GM12873 (cell line): Measurements from ENCODE around the gene GEMIN5.

Experiments used
- TF ChIP-seq, protein P1 (sequence below): IDR thresholded peaks from 2 replicates; pipeline ENCODE4 v1.5.1; 2012; ENCODE audit warnings: low read depth, mild to moderate bottlenecking, moderate library complexity, low read length, control low read depth; ENCODE audit not compliant: insufficient read depth; ENCODE audit errors: missing control alignments

The GEMIN5 gene, protein sequence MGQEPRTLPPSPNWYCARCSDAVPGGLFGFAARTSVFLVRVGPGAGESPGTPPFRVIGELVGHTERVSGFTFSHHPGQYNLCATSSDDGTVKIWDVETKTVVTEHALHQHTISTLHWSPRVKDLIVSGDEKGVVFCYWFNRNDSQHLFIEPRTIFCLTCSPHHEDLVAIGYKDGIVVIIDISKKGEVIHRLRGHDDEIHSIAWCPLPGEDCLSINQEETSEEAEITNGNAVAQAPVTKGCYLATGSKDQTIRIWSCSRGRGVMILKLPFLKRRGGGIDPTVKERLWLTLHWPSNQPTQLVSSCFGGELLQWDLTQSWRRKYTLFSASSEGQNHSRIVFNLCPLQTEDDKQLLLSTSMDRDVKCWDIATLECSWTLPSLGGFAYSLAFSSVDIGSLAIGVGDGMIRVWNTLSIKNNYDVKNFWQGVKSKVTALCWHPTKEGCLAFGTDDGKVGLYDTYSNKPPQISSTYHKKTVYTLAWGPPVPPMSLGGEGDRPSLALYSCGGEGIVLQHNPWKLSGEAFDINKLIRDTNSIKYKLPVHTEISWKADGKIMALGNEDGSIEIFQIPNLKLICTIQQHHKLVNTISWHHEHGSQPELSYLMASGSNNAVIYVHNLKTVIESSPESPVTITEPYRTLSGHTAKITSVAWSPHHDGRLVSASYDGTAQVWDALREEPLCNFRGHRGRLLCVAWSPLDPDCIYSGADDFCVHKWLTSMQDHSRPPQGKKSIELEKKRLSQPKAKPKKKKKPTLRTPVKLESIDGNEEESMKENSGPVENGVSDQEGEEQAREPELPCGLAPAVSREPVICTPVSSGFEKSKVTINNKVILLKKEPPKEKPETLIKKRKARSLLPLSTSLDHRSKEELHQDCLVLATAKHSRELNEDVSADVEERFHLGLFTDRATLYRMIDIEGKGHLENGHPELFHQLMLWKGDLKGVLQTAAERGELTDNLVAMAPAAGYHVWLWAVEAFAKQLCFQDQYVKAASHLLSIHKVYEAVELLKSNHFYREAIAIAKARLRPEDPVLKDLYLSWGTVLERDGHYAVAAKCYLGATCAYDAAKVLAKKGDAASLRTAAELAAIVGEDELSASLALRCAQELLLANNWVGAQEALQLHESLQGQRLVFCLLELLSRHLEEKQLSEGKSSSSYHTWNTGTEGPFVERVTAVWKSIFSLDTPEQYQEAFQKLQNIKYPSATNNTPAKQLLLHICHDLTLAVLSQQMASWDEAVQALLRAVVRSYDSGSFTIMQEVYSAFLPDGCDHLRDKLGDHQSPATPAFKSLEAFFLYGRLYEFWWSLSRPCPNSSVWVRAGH (N-terminal part only)

DNA sequence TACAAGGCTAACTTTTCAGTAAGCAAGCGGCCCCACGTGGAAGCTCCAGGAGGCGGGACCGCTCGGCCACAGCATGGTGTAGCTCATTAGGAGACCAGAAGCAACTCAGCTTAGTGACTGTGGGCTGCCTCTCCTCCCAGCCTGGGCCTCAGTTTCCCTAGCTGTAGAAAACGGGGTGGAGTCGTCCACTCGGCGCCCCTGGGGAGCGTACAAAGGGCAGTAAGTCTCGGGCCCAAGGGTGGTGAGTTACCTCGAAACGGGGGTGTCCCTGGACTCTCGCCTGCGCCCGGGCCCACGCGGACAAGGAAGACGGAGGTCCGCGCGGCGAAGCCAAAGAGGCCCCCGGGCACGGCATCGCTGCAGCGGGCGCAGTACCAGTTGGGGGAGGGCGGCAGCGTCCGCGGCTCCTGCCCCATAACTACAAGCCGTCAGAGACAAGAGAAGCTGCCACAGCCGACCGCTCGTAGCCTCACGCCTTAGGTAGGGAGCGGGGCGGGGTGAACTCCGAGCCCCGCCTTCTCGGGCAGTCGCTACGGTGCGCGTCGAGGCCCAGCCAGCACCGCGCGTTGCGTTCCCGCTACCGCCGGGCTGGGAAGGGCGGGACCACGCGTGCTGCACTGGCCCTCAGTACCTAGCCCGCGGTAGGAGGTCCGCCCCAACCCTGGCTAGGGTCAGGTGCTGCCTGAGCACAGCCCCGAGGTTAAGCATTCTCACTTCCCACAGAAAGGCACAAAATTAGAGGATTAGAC, at the start of gene GEMIN5:
GEMIN5 (minus strand) TSS at position 494 of the 749 bp plus-strand sequence; CDS start at position 416, 78 bp downstream.
- TF ChIP-seq, protein P1, sequence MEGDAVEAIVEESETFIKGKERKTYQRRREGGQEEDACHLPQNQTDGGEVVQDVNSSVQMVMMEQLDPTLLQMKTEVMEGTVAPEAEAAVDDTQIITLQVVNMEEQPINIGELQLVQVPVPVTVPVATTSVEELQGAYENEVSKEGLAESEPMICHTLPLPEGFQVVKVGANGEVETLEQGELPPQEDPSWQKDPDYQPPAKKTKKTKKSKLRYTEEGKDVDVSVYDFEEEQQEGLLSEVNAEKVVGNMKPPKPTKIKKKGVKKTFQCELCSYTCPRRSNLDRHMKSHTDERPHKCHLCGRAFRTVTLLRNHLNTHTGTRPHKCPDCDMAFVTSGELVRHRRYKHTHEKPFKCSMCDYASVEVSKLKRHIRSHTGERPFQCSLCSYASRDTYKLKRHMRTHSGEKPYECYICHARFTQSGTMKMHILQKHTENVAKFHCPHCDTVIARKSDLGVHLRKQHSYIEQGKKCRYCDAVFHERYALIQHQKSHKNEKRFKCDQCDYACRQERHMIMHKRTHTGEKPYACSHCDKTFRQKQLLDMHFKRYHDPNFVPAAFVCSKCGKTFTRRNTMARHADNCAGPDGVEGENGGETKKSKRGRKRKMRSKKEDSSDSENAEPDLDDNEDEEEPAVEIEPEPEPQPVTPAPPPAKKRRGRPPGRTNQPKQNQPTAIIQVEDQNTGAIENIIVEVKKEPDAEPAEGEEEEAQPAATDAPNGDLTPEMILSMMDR, result no peak

DNA sequence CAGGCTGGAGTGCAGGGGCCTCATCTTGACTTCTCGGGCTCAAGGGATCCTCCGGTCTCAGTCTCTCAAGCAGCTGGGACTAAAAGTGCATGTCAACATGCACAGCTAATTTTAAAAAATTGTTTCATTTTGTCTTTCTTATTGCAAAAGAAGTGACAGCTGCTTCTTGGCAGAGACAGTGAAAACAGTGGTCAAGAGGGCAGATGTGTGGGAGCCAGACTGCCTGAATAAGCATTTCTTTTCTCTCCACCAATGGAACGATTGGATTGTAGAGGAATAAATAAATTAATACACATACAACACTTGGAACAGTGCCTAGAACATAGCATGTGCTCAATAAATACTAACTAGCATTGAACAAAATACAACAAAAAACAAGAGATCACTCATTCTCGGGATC, 48.1 kb upstream of the GEMIN5 start:
- TF ChIP-seq, protein P1, result no peak

DNA sequence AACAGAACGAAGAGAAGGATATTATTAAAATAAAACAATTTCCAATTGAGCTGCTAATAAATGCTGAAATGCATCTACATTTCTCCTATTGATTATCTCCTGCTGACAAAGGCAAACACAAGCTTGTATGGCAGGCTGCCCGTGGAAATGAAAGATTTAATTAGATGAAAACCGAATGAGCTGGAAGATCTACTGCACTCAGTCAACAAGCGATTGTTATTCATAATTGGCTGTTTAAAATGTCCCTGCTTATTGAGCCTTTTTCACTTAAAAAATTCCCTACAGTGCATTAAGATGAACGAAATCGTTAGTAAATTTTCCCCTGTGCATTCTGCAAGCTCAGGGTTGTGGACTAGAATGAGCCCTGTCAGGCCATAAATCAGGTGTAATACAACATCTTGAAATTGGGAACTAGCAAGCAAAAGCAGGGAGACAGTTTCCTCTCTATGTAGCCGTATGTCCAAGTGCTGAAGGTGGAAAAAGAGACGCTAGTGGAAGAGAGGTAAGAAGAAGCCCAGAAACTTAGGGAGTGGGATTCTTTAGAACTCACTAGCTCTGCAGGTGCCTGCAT, 47.0 kb upstream of the GEMIN5 start:
- TF ChIP-seq, protein P1, result no peak

DNA sequence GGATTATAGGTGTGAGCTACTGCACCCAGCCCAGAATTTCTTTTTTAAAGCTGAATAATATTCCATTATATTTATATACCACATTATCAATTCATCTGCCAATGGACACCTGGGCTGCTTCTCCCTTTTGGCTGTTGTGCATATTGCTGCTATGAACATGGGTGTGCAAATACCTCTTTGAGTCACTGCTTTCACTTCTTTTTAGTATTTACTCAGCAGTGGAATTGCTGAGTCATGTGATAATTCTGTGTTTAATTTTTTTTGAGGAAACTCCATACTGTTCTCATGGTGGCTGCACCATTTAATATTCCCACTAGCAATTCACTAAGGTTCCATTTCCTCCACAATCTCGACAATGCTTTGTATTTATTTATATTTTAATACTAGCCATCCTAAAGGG, 39.4 kb upstream of the GEMIN5 start:
- TF ChIP-seq, protein P1, result no peak

DNA sequence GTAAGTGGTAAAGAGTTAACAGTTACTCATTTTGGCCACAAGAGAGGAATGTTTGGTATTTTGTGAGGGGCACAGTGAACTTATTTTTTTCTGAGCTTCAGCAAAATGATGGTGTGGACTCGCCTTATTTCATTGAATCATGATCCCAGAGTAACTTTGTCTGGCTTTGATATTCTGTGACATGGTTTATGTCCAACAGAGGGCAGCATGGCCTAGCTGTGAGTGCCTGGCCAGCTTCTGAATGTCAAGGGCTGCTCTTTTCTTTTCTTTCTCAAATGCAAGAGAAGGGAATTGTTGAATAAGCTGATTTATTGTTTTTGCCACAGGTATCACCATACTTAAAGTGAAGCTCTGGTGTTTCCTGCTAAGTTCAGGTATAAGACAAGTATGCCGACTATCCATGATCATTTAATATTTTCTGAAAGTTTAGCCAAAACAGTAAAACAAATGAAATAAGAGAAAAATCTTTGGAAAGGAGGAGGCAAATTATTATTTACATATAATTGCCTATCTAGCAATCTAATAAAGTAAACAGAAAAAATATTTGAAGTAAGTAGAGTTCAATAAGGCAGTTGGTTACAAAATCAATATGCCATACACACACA, 34.6 kb upstream of the GEMIN5 start:
- TF ChIP-seq, protein P1, result peak; percentile 58

DNA sequence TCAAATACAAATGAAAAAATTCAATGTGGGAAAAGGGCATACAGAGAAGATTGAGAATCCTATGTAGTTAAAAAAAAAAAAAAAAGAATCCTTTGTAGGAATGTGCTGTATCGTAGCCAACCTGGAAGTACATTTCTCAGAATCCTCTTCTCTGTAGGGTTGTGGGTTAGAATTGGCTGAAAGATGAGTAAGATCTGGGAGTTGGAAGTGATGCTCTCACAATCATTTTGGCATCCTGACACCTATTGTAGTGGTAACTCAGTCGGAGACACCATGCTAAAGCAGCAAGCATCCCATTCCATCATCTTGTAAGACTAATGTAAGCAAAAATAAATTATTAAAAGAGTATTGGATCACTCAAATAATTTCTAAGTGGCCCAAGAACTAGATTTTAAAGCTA, 33.5 kb upstream of the GEMIN5 start:
- TF ChIP-seq, protein P1, result no peak
